Mesothelial cell of epicardium (in vitro differentiated cells): ENCODE data around the gene GAS2L2. TPM values are rescaled to one million over a fixed set of nuclear protein-coding genes. Genes with fewer than 3 reads are reported as not detected.

ENCODE experiments used
- DNase-seq, 2 experiments: peaks; one replicate each; pipeline ENCODE4 v3.0.0; 2021; ENCODE audit warnings: low spot score in 2 of 2; ENCODE audit not compliant: unreplicated experiment in 2 of 2
- H3K27ac Mint-ChIP-seq: 2 replicates; pipeline ENCODE4 v1.8.0; 2021; ENCODE audit warnings: mixed read lengths
- H3K27me3 Mint-ChIP-seq: 2 replicates; pipeline ENCODE4 v1.8.0; 2021; ENCODE audit warnings: low read depth, mixed read lengths
- H3K36me3 Mint-ChIP-seq: 2 replicates; pipeline ENCODE4 v1.8.0; 2021; ENCODE audit warnings: mixed read lengths
- H3K4me1 Mint-ChIP-seq: 2 replicates; pipeline ENCODE4 v1.8.0; 2021; ENCODE audit warnings: mixed read lengths
- H3K4me3 Mint-ChIP-seq: 2 replicates; pipeline ENCODE4 v1.8.0; 2021; ENCODE audit warnings: mild to moderate bottlenecking, moderate library complexity, mixed read lengths
- H3K9me3 Mint-ChIP-seq: 2 replicates; pipeline ENCODE4 v1.8.0; 2021; ENCODE audit warnings: mixed read lengths
- CTCF ChIP-seq: fragments of 200-600 bp; sonication (generic); IDR thresholded peaks from one replicate; pipeline ENCODE4 v1.5.0; 2021; ENCODE audit warnings: antibody characterized with exemption; ENCODE audit not compliant: unreplicated experiment
- total RNA-seq: library from RNA; stranded (reverse); gene quantifications from 3 replicates; pipeline ENCODE4 v1.2.1, GENCODE V29; 2021

Gene GAS2L2
- total RNA-seq, 1 donor from 2014 or later = 0.11 TPM

DNA sequence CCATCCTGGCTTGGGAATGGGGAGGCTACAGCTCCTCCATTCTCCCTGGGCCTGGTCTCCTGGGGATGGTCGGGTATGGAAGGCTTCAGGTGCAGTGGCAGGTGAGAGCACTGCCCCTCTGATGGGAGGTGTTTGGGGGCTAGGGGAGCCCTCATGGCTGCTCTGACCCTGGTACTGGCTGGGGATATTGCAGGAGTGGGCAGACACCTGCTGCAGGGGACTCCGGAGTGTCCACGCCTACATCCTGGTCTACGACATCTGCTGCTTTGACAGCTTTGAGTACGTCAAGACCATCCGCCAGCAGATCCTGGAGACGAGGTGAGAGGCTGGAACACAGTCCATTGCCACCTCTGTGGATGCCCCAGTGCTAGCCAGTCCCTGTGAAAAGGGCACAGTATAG, 12.8 kb downstream of the GAS2L2 start:
- DNase-seq = no peak
- H3K9me3 Mint-ChIP-seq = no peaks in the 10 kb centered on the region
- peaks cover 5% of the 10 kb centered on the region for H3K4me1 Mint-ChIP-seq
- H3K36me3 Mint-ChIP-seq = no peaks in the 10 kb centered on the region
- TF ChIP-seq CTCF = no peak
- H3K27ac Mint-ChIP-seq = no peak overlapping the region
- no peak overlapping the region for H3K4me3 Mint-ChIP-seq
- peaks cover 41% of the 10 kb centered on the region for H3K27me3 Mint-ChIP-seq

- Mint-ChIP-seq H3K4me1 (peaks cover 3% of the 10 kb centered on the region), H3K9me3 (no peaks in the 10 kb centered on the region), H3K27ac (no peak overlapping the region), H3K4me3 (no peak overlapping the region), H3K27me3 (peaks cover 33% of the 10 kb centered on the region), H3K36me3 (no peaks in the 10 kb centered on the region)
- DNase-seq = no peak
- no peak for TF ChIP-seq CTCF
These were observed 14.4 kb downstream of the GAS2L2 start for GRCh38 chr17:35738519-35739133.

- H3K27me3 Mint-ChIP-seq = peaks cover 18% of the 10 kb centered on the region
- H3K27ac Mint-ChIP-seq = no peak overlapping the region
These were observed 16.8 kb downstream of the GAS2L2 start for GRCh38 chr17:35736236-35736635.

DNA sequence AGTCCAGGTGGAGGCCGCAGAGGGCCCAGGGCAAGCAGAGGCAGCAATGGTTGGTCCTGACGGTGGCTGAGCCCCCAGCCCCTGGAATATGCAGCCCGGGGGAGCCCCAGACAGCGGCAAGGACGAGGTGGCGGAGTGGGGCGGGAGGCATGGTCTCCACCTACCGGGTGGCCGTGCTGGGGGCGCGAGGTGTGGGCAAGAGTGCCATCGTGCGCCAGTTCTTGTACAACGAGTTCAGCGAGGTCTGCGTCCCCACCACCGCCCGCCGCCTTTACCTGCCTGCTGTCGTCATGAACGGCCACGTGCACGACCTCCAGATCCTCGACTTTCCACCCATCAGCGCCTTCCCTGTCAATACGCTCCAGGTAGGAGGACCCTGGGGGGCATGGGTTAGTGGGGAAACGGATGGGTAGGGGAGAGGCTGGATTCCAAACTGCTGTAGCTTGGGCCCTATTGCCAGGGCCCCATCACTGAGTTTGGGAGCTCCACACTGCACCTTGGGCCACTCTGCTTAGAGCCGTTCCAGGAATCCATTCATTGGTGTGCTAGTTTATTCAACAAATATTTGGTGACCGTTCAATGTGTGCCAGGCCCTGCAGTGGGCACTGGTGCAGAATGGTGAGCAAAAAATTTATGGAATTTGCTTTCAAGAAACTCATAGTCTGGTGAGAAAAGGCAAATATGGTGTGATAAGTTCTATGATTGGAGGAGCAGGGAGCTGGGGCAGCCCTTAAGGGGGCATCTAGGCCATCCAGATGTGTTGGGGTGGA, 17.8 kb downstream of the GAS2L2 start:
- no peak for TF ChIP-seq CTCF
- peaks cover 18% of the 10 kb centered on the region for H3K4me1 Mint-ChIP-seq
- no peak overlapping the region for H3K27ac Mint-ChIP-seq
- H3K4me3 Mint-ChIP-seq = no peak overlapping the region
- H3K9me3 Mint-ChIP-seq = no peaks in the 10 kb centered on the region
- DNase-seq = no peak
- H3K36me3 Mint-ChIP-seq = no peaks in the 10 kb centered on the region
- peaks cover 9% of the 10 kb centered on the region for H3K27me3 Mint-ChIP-seq

More at GRCh38 chr17:35736236-35736635, 16.8 kb downstream of the GAS2L2 start:
- no peak overlapping the region for H3K4me3 Mint-ChIP-seq
- TF ChIP-seq CTCF = no peak
- no peaks in the 10 kb centered on the region for H3K9me3 Mint-ChIP-seq
- DNase-seq = no peak
- H3K36me3 Mint-ChIP-seq = no peaks in the 10 kb centered on the region
- H3K4me1 Mint-ChIP-seq = peaks cover 8% of the 10 kb centered on the region

DNA sequence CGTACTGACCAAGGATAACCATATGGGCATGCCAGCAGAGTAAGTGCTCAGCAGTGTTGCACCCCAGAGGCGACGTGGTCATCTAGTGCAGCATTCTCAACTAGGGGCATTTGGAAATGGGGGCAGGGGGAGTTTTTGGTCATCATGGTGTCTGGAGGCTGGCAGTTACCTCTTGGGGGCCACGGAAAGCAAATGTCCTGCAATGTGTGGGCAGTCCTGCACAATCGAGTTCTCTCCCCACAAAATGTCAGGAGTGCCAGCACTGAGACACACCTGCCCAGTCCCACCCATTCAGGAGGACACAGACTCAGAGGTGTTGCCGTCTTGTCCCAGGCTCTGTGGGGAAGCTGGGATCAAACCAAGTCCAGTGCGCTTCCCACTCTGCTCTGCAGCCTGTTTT, 18.6 kb downstream of the GAS2L2 start:
- Mint-ChIP-seq H3K4me3 (no peak overlapping the region), H3K36me3 (no peaks in the 10 kb centered on the region), H3K9me3 (no peaks in the 10 kb centered on the region), H3K27me3 (peaks cover under 1% of the 10 kb centered on the region), H3K27ac (no peak overlapping the region), H3K4me1 (peaks cover 24% of the 10 kb centered on the region)
- DNase-seq = no peak
- no peak for TF ChIP-seq CTCF
